NCI-H1105 (cell line): ENCODE measurements around the gene NDUFA6.
"Not testable (repeated sequence)": the region's sequence is repeated elsewhere in the genome, so short reads cannot be mapped to it uniquely, and the experiment has no call there.

Experiments
- DNase-seq: peaks from one replicate; lab custom pipeline; 2025; lab: John Stamatoyannopoulos, UW

Gene NDUFA6

GRCh38 chr22:42090596-42091454 lies at the start of gene NDUFA6:
Gene NDUFA6, minus strand, starts transcription at chr22:42090772. Its CDS starts 28 bp downstream, at chr22:42090744.
- peak; percentile 96 for DNase-seq

- not testable (repeated sequence) for DNase-seq
Observed at GRCh38 chr22:42140153-42140552, 49.6 kb upstream of the NDUFA6 start.

GRCh38 chr22:42139508-42139907 lies 48.9 kb upstream of the NDUFA6 start:
- DNase-seq: not testable (repeated sequence)

- no peak for DNase-seq
Observed at GRCh38 chr22:42138972-42139371, 48.4 kb upstream of the NDUFA6 start.

- DNase-seq: no peak
Observed at GRCh38 chr22:42138122-42138770, 47.7 kb upstream of the NDUFA6 start.

- not testable (repeated sequence) for DNase-seq
Observed at GRCh38 chr22:42135688-42136087, 45.1 kb upstream of the NDUFA6 start.

GRCh38 chr22:42134100-42135020 lies 43.8 kb upstream of the NDUFA6 start:
- DNase-seq: no peak

GRCh38 chr22:42132457-42132856 lies 41.9 kb upstream of the NDUFA6 start:
- DNase-seq: no peak

GRCh38 chr22:42131562-42131961 lies 41.0 kb upstream of the NDUFA6 start:
- no peak for DNase-seq

- DNase-seq: not testable (repeated sequence)
Observed at GRCh38 chr22:42130639-42131431, 40.3 kb upstream of the NDUFA6 start, which contains the start of gene CYP2D6. Gene CYP2D6, minus strand, starts transcription at chr22:42130810. Its CDS starts 19 bp downstream, at chr22:42130791.

GRCh38 chr22:42130182-42130581 lies 39.6 kb upstream of the NDUFA6 start:
- not testable (repeated sequence) for DNase-seq

- DNase-seq: peak; percentile 69
Observed at GRCh38 chr22:42128776-42129694, 38.5 kb upstream of the NDUFA6 start.

GRCh38 chr22:42128007-42128406 lies 37.4 kb upstream of the NDUFA6 start:
- not testable (repeated sequence) for DNase-seq

GRCh38 chr22:42127606-42128005 lies 37.0 kb upstream of the NDUFA6 start:
- no peak for DNase-seq

GRCh38 chr22:42123529-42123928 lies 33.0 kb upstream of the NDUFA6 start:
- not testable (repeated sequence) for DNase-seq

GRCh38 chr22:42120231-42121021 lies 29.9 kb upstream of the NDUFA6 start:
- DNase-seq: not testable (repeated sequence)

- no peak for DNase-seq
Observed at GRCh38 chr22:42116848-42117424, 26.4 kb upstream of the NDUFA6 start.

- DNase-seq: not testable (repeated sequence)
Observed at GRCh38 chr22:42115420-42115830, 24.9 kb upstream of the NDUFA6 start.

GRCh38 chr22:42114721-42115120 lies 24.1 kb upstream of the NDUFA6 start:
- DNase-seq: no peak
